LNCAP (cell line): ENCODE data around the gene MINDY4.

Source experiments
- TF ChIP-seq, protein P1 (sequence below): fragments of 450-650 bp; IDR thresholded peaks from 2 replicates; pipeline ENCODE4 v1.5.1; 2017; ENCODE audit warnings: mild to moderate bottlenecking

The MINDY4 gene

DNA sequence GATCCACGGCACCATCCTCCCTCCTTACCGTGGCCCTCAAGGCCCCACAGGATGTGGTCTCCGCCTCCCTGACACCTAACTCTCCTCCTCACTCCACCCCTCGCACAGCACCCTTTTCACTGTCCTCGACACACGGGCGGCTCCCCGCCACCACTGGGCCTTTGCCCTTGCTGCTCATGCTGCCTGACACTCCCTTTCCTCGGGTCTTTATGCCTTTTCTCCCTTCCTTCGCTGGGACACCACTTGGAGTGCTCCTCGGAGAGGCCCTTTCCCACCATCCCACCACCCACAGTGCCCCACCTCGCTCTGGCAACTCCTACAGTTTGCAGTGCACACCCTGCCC, 27.2 kb upstream of the MINDY4 start:
- TF ChIP-seq, protein P1, sequence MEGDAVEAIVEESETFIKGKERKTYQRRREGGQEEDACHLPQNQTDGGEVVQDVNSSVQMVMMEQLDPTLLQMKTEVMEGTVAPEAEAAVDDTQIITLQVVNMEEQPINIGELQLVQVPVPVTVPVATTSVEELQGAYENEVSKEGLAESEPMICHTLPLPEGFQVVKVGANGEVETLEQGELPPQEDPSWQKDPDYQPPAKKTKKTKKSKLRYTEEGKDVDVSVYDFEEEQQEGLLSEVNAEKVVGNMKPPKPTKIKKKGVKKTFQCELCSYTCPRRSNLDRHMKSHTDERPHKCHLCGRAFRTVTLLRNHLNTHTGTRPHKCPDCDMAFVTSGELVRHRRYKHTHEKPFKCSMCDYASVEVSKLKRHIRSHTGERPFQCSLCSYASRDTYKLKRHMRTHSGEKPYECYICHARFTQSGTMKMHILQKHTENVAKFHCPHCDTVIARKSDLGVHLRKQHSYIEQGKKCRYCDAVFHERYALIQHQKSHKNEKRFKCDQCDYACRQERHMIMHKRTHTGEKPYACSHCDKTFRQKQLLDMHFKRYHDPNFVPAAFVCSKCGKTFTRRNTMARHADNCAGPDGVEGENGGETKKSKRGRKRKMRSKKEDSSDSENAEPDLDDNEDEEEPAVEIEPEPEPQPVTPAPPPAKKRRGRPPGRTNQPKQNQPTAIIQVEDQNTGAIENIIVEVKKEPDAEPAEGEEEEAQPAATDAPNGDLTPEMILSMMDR = no peak

DNA sequence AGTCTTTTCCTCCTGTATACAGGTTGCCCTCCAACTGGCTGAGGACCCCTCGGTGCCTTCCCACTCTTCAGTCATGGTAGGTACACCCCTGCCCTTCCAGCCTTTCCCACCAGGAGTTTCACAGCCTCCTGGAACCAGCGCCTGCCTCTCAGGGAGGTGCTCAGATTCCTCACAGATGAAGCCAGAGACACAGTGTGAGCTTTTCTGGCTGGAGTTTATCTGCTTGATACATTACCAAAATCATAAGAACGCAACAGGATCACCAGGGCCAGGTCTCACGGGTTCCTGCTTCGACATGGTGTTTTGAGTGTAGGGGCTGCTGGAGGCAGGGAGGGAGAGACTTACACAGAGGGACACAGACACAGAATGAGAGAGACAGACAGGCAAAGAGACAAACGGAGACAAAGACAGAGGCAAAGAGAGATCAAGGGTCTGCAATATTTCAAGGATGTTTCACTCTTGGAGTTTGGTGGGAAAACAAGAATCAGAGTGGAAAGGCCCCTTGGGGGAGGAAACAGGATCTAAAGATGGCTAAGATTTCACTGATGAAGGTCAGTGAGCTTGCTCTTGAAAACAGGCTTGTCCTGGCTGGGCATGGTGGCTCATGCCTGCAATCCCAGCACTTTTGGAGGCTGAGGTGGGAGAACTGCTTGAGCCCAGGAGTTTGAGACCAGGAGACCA, 25.8 kb upstream of the MINDY4 start:
- TF ChIP-seq, protein P1 = no peak

DNA sequence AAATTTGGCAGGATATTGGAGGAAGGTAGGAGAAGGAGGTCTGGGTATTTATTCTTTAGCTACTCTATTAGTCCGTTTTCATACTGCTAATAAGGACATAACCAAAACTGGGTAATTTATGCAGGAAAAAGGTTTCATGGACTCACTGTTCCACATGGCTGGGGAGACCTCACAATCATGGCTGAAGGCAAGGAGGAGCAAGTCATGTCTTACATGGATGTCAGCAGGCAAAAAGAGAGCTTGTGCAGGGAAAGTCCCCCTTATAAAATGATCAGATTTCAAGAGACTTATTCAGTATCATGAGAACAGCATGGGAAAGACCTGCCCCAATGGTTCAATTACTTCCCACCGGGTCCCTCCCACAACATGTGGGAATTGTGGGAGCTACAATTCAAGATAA, 21.2 kb upstream of the MINDY4 start:
- TF ChIP-seq, protein P1 = no peak

DNA sequence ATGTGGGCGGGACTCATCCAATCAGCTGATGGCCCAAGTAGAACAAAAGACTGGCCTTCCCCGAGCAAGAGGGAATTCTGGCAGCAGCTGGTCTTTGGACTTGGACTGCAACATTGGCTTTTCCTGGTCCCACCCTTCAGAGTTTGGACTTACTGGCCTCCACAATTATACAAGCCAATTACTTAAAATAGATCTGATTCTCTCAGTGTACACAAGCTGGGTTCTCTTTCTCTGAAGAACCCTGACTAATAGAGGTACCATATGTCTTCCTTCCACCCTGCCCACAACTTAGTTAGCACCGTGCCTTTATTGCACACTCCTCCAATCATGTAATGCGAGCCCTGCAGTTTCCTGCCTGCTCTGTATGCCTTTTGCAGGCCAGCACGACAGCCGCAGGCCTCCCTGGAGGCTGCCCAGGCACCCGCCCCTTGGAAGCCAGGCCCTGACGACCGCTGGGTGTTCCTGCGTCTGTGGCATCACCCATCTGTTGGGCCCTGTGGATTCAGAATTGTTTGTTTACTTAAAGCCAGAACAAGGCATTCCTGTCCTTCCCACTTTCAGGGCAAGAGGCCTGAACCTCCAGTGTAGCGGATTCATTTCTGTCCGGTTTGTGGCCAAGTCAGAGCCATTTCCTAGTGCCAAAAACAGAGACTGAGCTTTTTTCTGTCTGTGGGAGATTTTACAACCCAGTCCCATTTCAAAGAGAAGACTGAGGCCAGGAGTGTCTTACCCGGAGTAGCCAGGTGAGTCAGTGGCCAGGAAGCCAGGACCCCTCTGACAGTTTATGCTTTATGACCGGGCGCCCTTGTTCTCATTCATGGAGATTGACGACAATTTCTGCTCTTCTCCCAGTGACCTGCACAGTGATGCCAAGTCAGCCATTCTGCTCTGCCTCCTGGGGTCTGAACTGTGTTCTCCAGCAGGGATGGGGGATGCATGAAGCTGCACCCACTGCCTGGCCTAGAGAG, 20.2 kb upstream of the MINDY4 start:
- TF ChIP-seq, protein P1 = no peak

DNA sequence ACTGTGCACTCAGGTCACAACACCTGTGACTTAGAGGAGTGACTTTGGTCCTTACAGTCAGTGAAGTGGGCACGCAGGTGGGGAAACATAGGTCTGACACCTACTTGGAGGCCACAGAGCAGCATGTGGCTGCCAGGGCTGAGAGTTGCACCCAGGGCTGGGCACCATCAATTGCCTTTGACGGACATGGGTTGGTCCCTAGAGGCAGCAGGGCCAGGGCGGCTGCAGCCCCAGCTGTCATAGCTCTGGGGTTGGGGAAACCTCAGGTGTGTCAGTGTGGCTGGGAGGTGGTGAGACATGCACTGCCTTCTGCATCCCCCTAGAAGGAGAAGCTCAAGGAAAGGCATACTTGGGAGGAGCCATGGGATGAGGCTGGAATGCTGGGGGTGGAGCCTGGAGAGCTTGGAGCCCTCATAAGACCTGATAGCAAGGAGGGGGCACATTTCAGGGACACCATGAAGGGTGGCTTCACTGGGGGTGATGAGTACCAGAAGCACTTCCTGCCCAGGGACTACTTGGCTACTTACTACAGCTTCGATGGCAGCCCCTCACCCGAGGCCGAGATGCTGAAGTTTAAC, 19.4 kb upstream of the MINDY4 start, which contains the start of gene INMT:
TSS of gene INMT (plus strand) at position 440 of the 578 bp plus-strand sequence. CDS start at position 456, 16 bp downstream.
- TF ChIP-seq, protein P1 = no peak

DNA sequence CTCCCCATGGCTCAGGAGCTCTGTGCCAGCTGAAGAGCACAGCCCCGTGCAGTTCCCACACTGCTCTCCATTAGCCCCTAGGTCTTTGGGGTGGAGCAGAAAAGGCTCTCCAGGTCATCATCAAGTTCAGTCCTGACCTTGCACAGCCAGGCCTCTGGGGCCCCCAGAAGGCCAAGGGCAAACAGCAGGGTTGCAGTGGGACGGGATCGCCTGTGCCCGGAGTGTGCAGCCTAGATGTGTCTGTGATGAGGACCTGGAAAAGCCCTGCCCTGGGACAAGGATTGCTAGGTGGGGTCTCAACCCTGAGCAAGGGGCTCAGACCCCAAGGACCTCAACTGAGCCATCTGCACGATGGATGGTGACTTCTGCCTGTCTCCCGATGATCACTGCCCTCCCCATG, 18.7 kb upstream of the MINDY4 start:
- TF ChIP-seq, protein P1 = no peak

DNA sequence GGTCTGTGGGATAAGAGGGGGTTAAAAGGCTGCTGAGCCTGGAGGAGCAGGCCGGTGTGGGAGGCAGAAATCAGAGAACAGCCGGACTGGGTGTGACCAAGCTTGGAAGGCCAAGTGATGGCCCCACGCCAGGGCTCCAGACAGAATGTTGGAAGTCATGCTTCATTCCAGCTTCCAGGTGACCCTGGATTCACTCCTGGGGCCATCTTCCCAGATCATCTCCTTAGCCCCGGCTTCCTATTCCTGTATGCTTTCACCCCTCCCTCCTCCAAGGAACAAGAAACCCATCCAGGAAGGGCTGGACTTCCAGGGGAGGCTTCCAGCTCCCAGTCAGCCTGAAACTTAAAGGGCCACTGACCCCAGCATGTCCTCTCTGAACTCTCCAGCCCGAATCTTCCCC, 18.2 kb upstream of the MINDY4 start:
- TF ChIP-seq, protein P1 = no peak
